ENCODE measurements around the gene GNAQ.
"Not testable (repeated sequence)": the region's sequence is repeated elsewhere in the genome, so short reads cannot be mapped to it uniquely, and the experiment has no call there.

GNAQ gene

DNA sequence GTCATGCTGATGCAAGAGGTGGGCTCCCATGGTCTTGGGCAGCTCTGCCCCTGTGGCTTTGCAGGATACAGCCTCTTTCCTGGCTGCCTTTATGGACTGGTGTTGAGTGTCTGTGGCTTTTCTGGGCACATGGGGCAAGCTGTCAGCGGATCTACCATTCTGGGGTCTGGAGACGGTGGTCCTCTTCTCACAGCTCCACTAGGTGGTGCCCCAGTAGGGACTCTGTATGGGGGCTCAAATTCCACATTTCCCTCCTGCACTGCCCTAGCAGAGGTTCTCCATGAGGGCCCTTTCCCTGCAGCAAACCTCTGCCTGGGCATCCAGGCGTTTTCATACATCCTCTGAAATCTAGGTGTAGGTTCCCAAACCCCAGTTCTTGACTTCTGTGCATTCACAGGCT is 340.9 kb downstream of the GNAQ start:
- not testable (repeated sequence) for DNase-seq (ENCODE audit: low spot score)

- DNase-seq (ENCODE audit: low spot score) = not testable (repeated sequence)
Observed at GRCh38 chr9:77690119-77690518, 341.5 kb downstream of the GNAQ start.

DNA sequence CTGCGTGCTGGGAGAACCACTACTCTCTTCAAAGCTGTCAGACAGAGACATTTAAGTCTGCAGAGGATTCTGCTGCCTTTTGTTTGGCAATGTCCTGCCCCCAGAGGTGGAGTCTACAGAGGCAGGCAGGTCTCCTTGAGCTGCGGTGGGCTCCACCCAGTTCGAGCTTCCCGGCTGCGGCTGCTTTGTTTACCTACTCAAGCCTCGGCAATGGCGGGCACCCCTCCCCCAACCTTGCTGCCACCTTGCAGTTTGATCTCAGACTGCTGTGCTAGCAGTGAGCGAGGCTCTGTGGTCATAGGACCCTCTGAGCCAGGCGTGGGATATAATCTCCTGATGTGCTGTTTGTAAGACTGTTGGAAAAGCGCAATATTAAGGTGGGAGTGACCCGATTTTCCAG is 343.9 kb downstream of the GNAQ start:
- not testable (repeated sequence) for DNase-seq (ENCODE audit: low spot score)

- no peak for DNase-seq (ENCODE audit: low spot score)
Observed at GRCh38 chr9:77680581-77680980, 351.0 kb downstream of the GNAQ start.

DNA sequence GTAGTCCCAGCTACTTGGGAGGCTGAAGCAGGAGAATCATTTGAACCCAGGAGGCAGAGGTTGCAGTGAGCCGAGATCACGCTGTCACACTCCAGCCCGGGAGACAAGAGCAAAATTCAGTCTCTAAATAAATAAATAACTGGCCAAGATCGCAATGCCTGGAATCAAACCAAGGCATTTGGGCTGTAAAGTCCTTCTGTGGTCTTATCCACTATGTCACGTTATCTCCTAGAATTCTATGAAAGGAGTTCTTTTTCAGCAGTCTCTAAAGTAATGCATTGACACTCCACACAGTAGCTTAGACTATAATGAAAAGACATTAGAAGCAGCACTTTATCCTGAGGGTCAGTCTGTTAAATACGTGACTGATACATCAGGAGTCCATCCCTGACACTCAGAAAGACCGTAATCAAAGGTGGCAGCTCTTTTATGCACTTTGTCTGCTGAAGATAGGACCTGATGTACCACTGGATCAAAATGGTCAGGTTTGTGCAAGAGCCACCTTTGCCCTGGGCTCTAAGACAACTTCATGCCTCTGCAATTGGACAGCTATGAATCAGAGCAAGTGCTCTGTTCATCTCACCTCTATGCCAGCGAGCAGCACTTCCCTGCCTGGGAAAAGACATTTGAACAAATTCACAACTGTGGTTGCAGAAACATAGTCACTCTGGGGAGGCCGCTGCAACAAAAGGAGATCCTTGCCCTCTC is 351.8 kb downstream of the GNAQ start:
- no peak for DNase-seq (ENCODE audit: low spot score)

GRCh38 chr9:77679088-77679487 is 352.5 kb downstream of the GNAQ start:
- no peak for DNase-seq (ENCODE audit: low spot score)

GRCh38 chr9:77677957-77678535 is 353.6 kb downstream of the GNAQ start:
- no peak for DNase-seq (ENCODE audit: low spot score)

DNA sequence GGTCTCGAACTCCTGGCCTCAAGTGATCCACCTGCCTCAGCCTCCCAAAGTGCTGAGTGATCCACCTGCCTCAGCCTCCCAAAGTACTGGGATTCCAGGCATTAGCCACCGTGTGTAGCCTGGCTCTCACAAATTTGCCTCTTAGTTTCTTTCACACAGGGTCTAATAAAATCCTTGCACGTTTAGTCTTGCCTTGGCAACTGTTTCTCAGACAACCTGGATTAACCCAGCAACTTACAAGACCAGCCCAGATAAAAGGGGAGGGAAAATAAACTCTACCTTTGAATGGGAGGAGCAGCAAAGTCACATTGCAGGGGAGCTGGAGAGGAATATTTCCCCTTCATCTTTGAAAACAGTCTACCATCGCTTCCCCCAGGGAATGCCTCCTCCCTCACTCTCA is 354.2 kb downstream of the GNAQ start:
- no peak for DNase-seq (ENCODE audit: low spot score)

GRCh38 chr9:77673941-77674791 is 357.4 kb downstream of the GNAQ start:
- no peak for DNase-seq (ENCODE audit: low spot score)

DNA sequence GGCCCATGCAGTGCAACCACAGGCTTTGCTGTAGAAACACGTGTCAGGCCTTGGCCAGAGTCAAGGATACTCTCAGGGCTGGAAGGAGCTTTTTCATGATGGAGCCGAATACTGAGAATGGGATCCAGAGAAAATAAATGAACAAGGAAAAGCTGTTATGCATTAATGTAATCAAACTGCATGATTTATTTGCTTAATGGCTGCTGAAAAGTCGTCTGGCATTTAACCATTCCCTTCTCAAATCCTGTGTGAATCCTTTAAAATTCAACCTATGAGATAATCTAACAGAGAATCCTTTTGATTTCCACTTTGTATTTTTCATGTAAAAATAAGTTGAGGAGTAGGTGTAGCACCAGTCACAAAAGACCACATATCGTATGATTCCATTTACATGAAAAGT is 359.4 kb downstream of the GNAQ start:
- DNase-seq (ENCODE audit: low spot score) = no peak

GRCh38 chr9:77667151-77667550 is 364.5 kb downstream of the GNAQ start:
- no peak for DNase-seq (ENCODE audit: low spot score)

Measured in CD4-positive, alpha-beta T cell treated with Interleukin-6 at 100 ng/mL for 8 hours (primary cell).